ENCODE measurements around the gene GLA. TPM values are rescaled to one million over a fixed set of nuclear protein-coding genes. Genes with fewer than 3 reads are reported as not detected.
A peak's percentile ranks its signal among the peaks of the same experiment; 100 is the strongest.

Gene GLA
- 10 to 100 TPM; 23.9 to 31.4 (median 27.5) TPM for polyA plus RNA-seq (ENCODE audit: insufficient read depth in 1 of 5, insufficient read length in 5 of 5, low replicate concordance in 1 of 5)
- long read RNA-seq, donor 1, transcript GLA-201 (7 exons, 1,318 nt), result major isoform, 7 of 15 reads
- long read RNA-seq, donor 1, partial matches to known transcripts, result 0 of 15 reads
- long read RNA-seq, donor 1, other reads (novel, unspliced or antisense), result 0 of 15 reads
- long read RNA-seq, donor 2, transcript GLA-201 (7 exons, 1,318 nt), result major isoform, 6 of 18 reads
- long read RNA-seq, donor 2, partial matches to known transcripts, result 6 of 18 reads
- long read RNA-seq, donor 2, other reads (novel, unspliced or antisense), result 0 of 18 reads
- long read RNA-seq, donor 3, transcript GLA-201 (7 exons, 1,318 nt), result major isoform, 7 of 12 reads
- long read RNA-seq, donor 3, partial matches to known transcripts, result 0 of 12 reads
- long read RNA-seq, donor 3, other reads (novel, unspliced or antisense), result 0 of 12 reads
- long read RNA-seq, donor 4, transcript GLA-202 (2 exons, 618 nt), result major isoform, 6 of 9 reads
- long read RNA-seq, donor 4, partial matches to known transcripts, result 0 of 9 reads
- long read RNA-seq, donor 4, other reads (novel, unspliced or antisense), result 0 of 9 reads
- long read RNA-seq, donor 5, transcript GLA-201 (7 exons, 1,318 nt), result major isoform, 7 of 27 reads
- long read RNA-seq, donor 5, partial matches to known transcripts, result 14 of 27 reads
- long read RNA-seq, donor 5, other reads (novel, unspliced or antisense), result 0 of 27 reads
- long read RNA-seq, donor 6, transcript GLA-201 (7 exons, 1,318 nt), result major isoform, 6 of 14 reads
- long read RNA-seq, donor 6, partial matches to known transcripts, result 5 of 14 reads
- long read RNA-seq, donor 6, other reads (novel, unspliced or antisense), result 0 of 14 reads
- long read RNA-seq, donor 7, transcript GLA-201 (7 exons, 1,318 nt), result major isoform, 7 of 16 reads
- long read RNA-seq, donor 7, partial matches to known transcripts, result 5 of 16 reads
- long read RNA-seq, donor 7, other reads (novel, unspliced or antisense), result 0 of 16 reads
- long read RNA-seq, donor 8, partial matches to known transcripts, result 0 of 2 reads
- long read RNA-seq, donor 8, other reads (novel, unspliced or antisense), result 0 of 2 reads

- peak; percentile 94 to 95 for DNase-seq
These were observed at the start of gene GLA, which contains the start of gene HNRNPH2 for GRCh38 chrX:101407748-101408531. TSS of gene GLA (minus strand) at chrX:101407925. CDS start at chrX:101407903, 22 bp downstream. TSS of gene HNRNPH2 (plus strand) at chrX:101408222. CDS start at chrX:101411989, 3,767 bp downstream.

GRCh38 chrX:101452056-101452455 is 44.3 kb upstream of the GLA start:
- DNase-seq, result no peak

- peak; percentile 6 to 17 for DNase-seq
These were observed 43.2 kb upstream of the GLA start for GRCh38 chrX:101450961-101451360.

GRCh38 chrX:101450085-101450484 is 42.4 kb upstream of the GLA start:
- no peak for DNase-seq

- DNase-seq, result no peak
These were observed 41.6 kb upstream of the GLA start for GRCh38 chrX:101449279-101449678.

GRCh38 chrX:101442085-101442484 is 34.4 kb upstream of the GLA start:
- no peak for DNase-seq

- DNase-seq, result no peak
These were observed 22.8 kb upstream of the GLA start for GRCh38 chrX:101430457-101431078.

- DNase-seq, result no peak
These were observed 22.2 kb upstream of the GLA start for GRCh38 chrX:101429934-101430333.

- no peak for DNase-seq
These were observed 20.2 kb upstream of the GLA start for GRCh38 chrX:101427954-101428353.

GRCh38 chrX:101419489-101419888 is 11.8 kb upstream of the GLA start:
- no peak for DNase-seq

GRCh38 chrX:101417981-101418841 is 10.5 kb upstream of the GLA start:
- DNase-seq, result peak; percentile 56 to 61

- no peak for DNase-seq
These were observed 9.5 kb upstream of the GLA start for GRCh38 chrX:101417190-101417589.

GRCh38 chrX:101416691-101417090 is 9.0 kb upstream of the GLA start:
- no peak for DNase-seq

- peak; percentile 47 to 57 for DNase-seq
These were observed 7.7 kb upstream of the GLA start for GRCh38 chrX:101415180-101416145.

- DNase-seq, result no peak
These were observed 4.3 kb upstream of the GLA start for GRCh38 chrX:101411984-101412383.

GRCh38 chrX:101410461-101410860 is 2.7 kb upstream of the GLA start:
- no peak for DNase-seq

- DNase-seq, result no peak
These were observed 1.3 kb upstream of the GLA start for GRCh38 chrX:101409043-101409442.

- DNase-seq, result no peak
These were observed 762 bp upstream of the GLA start for GRCh38 chrX:101408532-101408841.
